ENCODE data around the gene ATRAID.
"Not testable (repeated sequence)": the region's sequence is repeated elsewhere in the genome, so short reads cannot be mapped to it uniquely, and the experiment has no call there.

DNA sequence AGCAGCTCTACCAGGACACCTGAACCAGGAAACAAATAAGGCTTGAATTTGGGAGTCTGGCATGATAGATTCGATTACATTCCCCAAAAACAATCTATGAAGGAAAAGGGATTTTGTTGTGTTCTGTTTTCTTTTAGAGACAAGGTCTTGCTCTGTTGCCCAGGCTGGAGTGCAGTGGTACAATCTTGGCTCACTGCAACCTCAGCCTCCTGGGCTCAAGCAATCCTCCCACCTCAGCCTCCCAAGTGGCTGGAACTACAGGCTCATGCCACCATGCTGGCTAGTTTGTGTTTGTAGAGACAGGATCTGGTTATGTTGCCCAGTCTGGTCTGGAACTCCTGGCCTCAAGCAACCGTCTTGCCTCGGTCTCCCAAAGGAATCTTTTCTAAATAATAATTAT is 13.8 kb upstream of the ATRAID start:
- TF ChIP-seq, protein P1, sequence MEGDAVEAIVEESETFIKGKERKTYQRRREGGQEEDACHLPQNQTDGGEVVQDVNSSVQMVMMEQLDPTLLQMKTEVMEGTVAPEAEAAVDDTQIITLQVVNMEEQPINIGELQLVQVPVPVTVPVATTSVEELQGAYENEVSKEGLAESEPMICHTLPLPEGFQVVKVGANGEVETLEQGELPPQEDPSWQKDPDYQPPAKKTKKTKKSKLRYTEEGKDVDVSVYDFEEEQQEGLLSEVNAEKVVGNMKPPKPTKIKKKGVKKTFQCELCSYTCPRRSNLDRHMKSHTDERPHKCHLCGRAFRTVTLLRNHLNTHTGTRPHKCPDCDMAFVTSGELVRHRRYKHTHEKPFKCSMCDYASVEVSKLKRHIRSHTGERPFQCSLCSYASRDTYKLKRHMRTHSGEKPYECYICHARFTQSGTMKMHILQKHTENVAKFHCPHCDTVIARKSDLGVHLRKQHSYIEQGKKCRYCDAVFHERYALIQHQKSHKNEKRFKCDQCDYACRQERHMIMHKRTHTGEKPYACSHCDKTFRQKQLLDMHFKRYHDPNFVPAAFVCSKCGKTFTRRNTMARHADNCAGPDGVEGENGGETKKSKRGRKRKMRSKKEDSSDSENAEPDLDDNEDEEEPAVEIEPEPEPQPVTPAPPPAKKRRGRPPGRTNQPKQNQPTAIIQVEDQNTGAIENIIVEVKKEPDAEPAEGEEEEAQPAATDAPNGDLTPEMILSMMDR (IDR thresholded peaks at IDR 0.05): not testable (repeated sequence)
- TF ChIP-seq POLR2A (IDR thresholded peaks at IDR 0.05): not testable (repeated sequence)
